ENCODE data around the gene MSRB1. TPM values are rescaled to one million over a fixed set of nuclear protein-coding genes. Genes with fewer than 3 reads are reported as not detected.

Gene MSRB1
- total and polyA plus RNA-seq, 2 donors (not counting 3 experiments of a cell fraction or from before 2014, with no cell fraction given) = 25.0 to 42.1 TPM

GRCh38 chr16:1914988-1915387, 28.0 kb downstream of the MSRB1 start:
- H4K20me1 ChIP-seq (replicated peaks; ENCODE audit: control insufficient read depth, extremely low read depth, insufficient read depth, low read length) = no peaks in the 10 kb centered on the region
- H3K27ac ChIP-seq (ENCODE audit: insufficient read depth, low read depth, low read length) = no peak overlapping the region
- H3K27me3 ChIP-seq (ENCODE audit: control insufficient read depth in 2 of 2, insufficient read depth in 2 of 2, low read length in 2 of 2) = peaks cover 27% of the 10 kb centered on the region in 2 experiments
- no peaks in the 10 kb centered on the region for H3K9me3 ChIP-seq (replicated peaks; ENCODE audit: control insufficient read depth, insufficient read depth, low read length)
- H2AFZ ChIP-seq (ENCODE audit: low read depth, low read length) = no peak overlapping the region
- intact Hi-C loops (cut with micrococcal nuclease) (loop anchor here (5.0 kb wide), 1 partner anchor 693 kb away; no protein-coding TSS in a partner anchor), dilution Hi-C loops (cut with MboI; ENCODE audit: extremely low pct_ligation_motif_present, low sequenced_read_pairs) (no loop called here)
- POLR2A ChIA-PET = no interaction called here
- no peak overlapping the region for H3K9ac ChIP-seq (replicated peaks; ENCODE audit: extremely low read depth, insufficient read depth, low read length)
- no TSS peak for BruUV-seq (replicated peaks)
- H3K4me1 ChIP-seq (ENCODE audit: control insufficient read depth, extremely low read depth, insufficient read depth, low read length) = no peaks in the 10 kb centered on the region
- no peak overlapping the region for H3K4me3 ChIP-seq (replicated peaks in 1 of 3; ENCODE audit: insufficient read depth in 1 of 3, low read depth in 1 of 3, low read length in 3 of 3)
- H3K4me2 ChIP-seq (ENCODE audit: insufficient read depth, low read length) = no peak overlapping the region
- no peak for TF ChIP-seq POLR2A (IDR thresholded peaks at IDR 0.05; ENCODE audit: low read depth, low read length)
- TF ChIP-seq EZH2 (IDR thresholded peaks at IDR 0.05; ENCODE audit: borderline replicate concordance, low read depth, low read length, severe bottlenecking) = no peak
- TF ChIP-seq FOS (IDR thresholded peaks at IDR 0.05; ENCODE audit: borderline replicate concordance, insufficient read depth, low read length) = no peak
- TF ChIP-seq MYC (IDR thresholded peaks at IDR 0.05; ENCODE audit: low read depth, low read length) = no peak
- no peak for TF ChIP-seq JUN (IDR thresholded peaks at IDR 0.05; ENCODE audit: borderline replicate concordance, insufficient read depth, insufficient read length, low read depth)
- TF ChIP-seq POLR2AphosphoS5 (IDR thresholded peaks at IDR 0.05; ENCODE audit: insufficient read depth, low read depth, low read length) = no peak
- no peak for TF ChIP-seq MAX (IDR thresholded peaks at IDR 0.05; ENCODE audit: insufficient read depth, insufficient read length)
- no peak for TF ChIP-seq GATA2 (IDR thresholded peaks at IDR 0.05; ENCODE audit: insufficient read depth, insufficient read length, low read depth, low read length)
- no peak for TF ChIP-seq CTCF (IDR thresholded peaks at IDR 0.05; ENCODE audit: extremely low read depth in 1 of 2, insufficient read depth in 1 of 2, low read depth in 1 of 2, low read length in 2 of 2)
- H3K79me2 ChIP-seq (ENCODE audit: control insufficient read depth, insufficient read depth, low read length) = no peaks in the 10 kb centered on the region
- DNase-seq (ENCODE audit: low read depth, low spot score) (no peak), FAIRE-seq (no peak)
- H3K36me3 ChIP-seq (ENCODE audit: control insufficient read depth in 2 of 2, extremely low read depth in 1 of 2, insufficient read depth in 2 of 2, low read length in 2 of 2) = no peaks in the 10 kb centered on the region
- H3K9me1 ChIP-seq (replicated peaks; ENCODE audit: control insufficient read depth, extremely low read depth, insufficient read depth, low read length) = no peaks in the 10 kb centered on the region
- CTCF ChIA-PET = interaction anchor here (1.4 to 1.9 kb wide), 2 partner anchors 9 to 12 kb away, joined by 3 to 7 read pairs; no protein-coding TSS in a partner anchor

Data from endothelial cell of umbilical vein (primary cell).